TTC549 (cell line): ENCODE results near the gene TGFBR3L.
"Not testable (repeated sequence)": the region's sequence is repeated elsewhere in the genome, so short reads cannot be mapped to it uniquely, and the experiment has no call there.

Experiments
- FAIRE-seq: peaks from 2 replicates; lab custom pipeline; 2012; peaks lifted over from hg19 to GRCh38; lab: Jason Lieb, UNC

The TGFBR3L gene

GRCh38 chr19:7961082-7961481 is 46.5 kb downstream of the TGFBR3L start:
- not testable (repeated sequence) for FAIRE-seq

- no peak for FAIRE-seq
These were observed 47.4 kb downstream of the TGFBR3L start for GRCh38 chr19:7961920-7962626.

- no peak for FAIRE-seq
These were observed 48.1 kb downstream of the TGFBR3L start for GRCh38 chr19:7962644-7963268.

GRCh38 chr19:7963566-7963965 is 48.9 kb downstream of the TGFBR3L start:
- FAIRE-seq = no peak

GRCh38 chr19:7965259-7965841 is 50.7 kb downstream of the TGFBR3L start:
- no peak for FAIRE-seq

GRCh38 chr19:7965921-7966665 is 51.5 kb downstream of the TGFBR3L start:
- FAIRE-seq = no peak

- no peak for FAIRE-seq
These were observed 53.6 kb downstream of the TGFBR3L start for GRCh38 chr19:7968008-7968795.
